Breast epithelium (tissue), 3 donors: ENCODE results near the gene PCK2.

Experiments used
- POLR2AphosphoS5 ChIP-seq, 3 donors: sonication (generic); formaldehyde crosslinking; IDR thresholded peaks; one replicate each; pipeline ENCODE4 v1.6.1; 2017; ENCODE audit warnings: antibody characterized with exemption in 3 of 3
- TF ChIP-seq, protein P1 (sequence below), 3 donors: fragments of 450-650 bp; IDR thresholded peaks; one replicate each; pipeline ENCODE4 v1.5.1; 2016 to 2017; ENCODE audit warnings: antibody characterized with exemption in 3 of 3, mild to moderate bottlenecking in 3 of 3, moderate library complexity in 3 of 3

DNA sequence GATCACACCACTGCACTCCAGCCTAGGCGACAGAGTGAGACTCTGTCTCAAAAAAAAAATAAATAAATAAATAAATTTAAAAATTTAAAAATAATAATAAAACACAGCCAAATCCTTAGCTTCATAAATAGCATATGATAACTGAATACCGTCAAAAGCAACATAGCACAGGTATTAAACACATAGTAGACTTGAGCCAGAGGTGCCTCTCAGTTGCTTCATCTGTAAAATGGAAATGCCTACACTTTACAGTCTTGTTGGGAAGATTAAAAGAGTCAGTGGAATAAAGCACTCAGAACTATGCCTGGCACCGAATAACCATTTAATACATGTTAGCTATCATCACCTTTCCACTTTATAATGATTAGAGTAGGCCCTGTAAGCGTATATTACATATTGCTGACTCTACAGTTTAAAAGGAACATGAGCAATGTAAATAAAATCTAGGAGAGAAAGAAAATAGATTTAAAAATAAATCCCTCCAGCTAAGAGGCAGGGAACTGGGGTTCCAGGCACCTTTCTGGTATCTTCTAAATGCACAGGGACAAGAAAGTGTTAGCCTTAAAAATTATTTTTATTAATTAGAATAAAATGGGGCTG lies 12.7 kb downstream of the PCK2 start:
- TF ChIP-seq POLR2AphosphoS5 (IDR thresholded peaks at IDR 0.05) = no peak
- TF ChIP-seq, protein P1, sequence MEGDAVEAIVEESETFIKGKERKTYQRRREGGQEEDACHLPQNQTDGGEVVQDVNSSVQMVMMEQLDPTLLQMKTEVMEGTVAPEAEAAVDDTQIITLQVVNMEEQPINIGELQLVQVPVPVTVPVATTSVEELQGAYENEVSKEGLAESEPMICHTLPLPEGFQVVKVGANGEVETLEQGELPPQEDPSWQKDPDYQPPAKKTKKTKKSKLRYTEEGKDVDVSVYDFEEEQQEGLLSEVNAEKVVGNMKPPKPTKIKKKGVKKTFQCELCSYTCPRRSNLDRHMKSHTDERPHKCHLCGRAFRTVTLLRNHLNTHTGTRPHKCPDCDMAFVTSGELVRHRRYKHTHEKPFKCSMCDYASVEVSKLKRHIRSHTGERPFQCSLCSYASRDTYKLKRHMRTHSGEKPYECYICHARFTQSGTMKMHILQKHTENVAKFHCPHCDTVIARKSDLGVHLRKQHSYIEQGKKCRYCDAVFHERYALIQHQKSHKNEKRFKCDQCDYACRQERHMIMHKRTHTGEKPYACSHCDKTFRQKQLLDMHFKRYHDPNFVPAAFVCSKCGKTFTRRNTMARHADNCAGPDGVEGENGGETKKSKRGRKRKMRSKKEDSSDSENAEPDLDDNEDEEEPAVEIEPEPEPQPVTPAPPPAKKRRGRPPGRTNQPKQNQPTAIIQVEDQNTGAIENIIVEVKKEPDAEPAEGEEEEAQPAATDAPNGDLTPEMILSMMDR (IDR thresholded peaks at IDR 0.05) = no peak
